HL-60/S4 (cell line): Measurements from ENCODE around the gene STX16.

ENCODE experiments used
- in situ Hi-C: fragments of 300-500 bp; cut with MboI; formaldehyde crosslinking; loops from 2 replicates; pipeline ENCODE4 v1.14.3; 2022; ENCODE audit warnings: low sequenced_read_pairs

STX16 gene

GRCh38 chr20:58618351-58619076 is 32.6 kb upstream of the STX16 start:
- in situ Hi-C loops = no loop called here

- in situ Hi-C loops = no loop called here
Measured at GRCh38 chr20:58619077-58619863, 31.8 kb upstream of the STX16 start.

GRCh38 chr20:58619864-58620431 is 31.1 kb upstream of the STX16 start:
- in situ Hi-C loops = no loop called here

- in situ Hi-C loops = no loop called here
Measured at GRCh38 chr20:58621906-58622548, 29.1 kb upstream of the STX16 start.

GRCh38 chr20:58622671-58623578 is 28.2 kb upstream of the STX16 start:
- in situ Hi-C loops = no loop called here

GRCh38 chr20:58623579-58624473 is 27.3 kb upstream of the STX16 start:
- in situ Hi-C loops = no loop called here

GRCh38 chr20:58624687-58625086 is 26.4 kb upstream of the STX16 start:
- in situ Hi-C loops = no loop called here

GRCh38 chr20:58625585-58625984 is 25.5 kb upstream of the STX16 start:
- in situ Hi-C loops = no loop called here

GRCh38 chr20:58626051-58626450 is 25.0 kb upstream of the STX16 start:
- in situ Hi-C loops = no loop called here

GRCh38 chr20:58627212-58628072 is 23.6 kb upstream of the STX16 start:
- in situ Hi-C loops = no loop called here

- in situ Hi-C loops = no loop called here
Measured at GRCh38 chr20:58628491-58629214, 22.4 kb upstream of the STX16 start.

- in situ Hi-C loops = no loop called here
Measured at GRCh38 chr20:58629215-58629580, 21.9 kb upstream of the STX16 start.

GRCh38 chr20:58630063-58630462 is 21.0 kb upstream of the STX16 start:
- in situ Hi-C loops = no loop called here

- in situ Hi-C loops = no loop called here
Measured at GRCh38 chr20:58633161-58634053, 17.7 kb upstream of the STX16 start.

- in situ Hi-C loops = no loop called here
Measured at GRCh38 chr20:58634059-58634458, 17.0 kb upstream of the STX16 start.

- in situ Hi-C loops = no loop called here
Measured at GRCh38 chr20:58634521-58635278, 16.4 kb upstream of the STX16 start.
